ENCODE measurements around the gene SIAH3. TPM values are rescaled to one million over a fixed set of nuclear protein-coding genes. Genes with fewer than 3 reads are reported as not detected.

The SIAH3 gene
- polyA plus RNA-seq, 1 donor (not counting 4 experiments of a cell fraction or from before 2014, with no cell fraction given), result 0.12 TPM

DNA sequence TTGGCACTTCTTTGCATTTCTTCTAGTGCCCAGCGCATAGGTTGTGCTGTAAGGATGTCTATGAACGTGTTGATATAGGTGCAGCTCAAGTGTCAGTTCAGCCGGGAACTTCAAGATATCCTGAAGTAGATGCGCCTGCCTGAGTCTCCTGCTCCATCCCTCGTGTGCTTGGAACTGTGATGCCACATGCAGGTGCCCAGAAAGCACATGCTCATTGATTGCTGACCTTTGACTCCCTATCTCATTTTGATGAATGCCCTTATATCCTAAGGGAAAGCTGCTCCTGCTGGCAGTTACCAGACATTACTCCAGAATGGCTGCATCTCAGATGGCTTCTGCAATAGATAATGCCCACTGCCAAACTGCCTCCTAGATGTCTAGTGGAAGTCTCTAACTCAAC, 108.6 kb downstream of the SIAH3 start:
- FAIRE-seq, result no peak
- dilution Hi-C loops (cut with MboI; ENCODE audit: extremely low pct_ligation_motif_present, low sequenced_read_pairs), result no loop called here

DNA sequence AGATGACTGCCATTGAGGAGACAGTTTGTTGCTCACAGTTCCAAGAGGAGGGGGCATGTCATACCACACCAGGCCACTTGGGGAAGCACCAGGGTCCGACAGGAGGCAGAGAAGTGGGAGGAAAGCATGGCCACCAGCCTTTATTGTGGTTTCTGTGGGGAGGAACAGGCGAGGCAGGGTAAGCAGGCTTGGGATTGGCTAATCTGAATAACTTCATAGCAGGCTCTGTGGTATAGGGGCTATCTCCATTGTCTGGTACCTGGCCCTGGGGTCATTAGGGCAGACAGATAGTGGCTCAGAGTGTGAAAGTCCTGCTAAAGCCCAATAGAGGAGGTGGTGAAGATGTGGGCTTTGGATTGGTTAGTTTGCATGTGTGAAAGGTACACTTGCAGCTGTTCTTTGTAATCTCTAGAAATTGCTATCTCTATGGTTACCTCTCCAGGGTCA, 114.0 kb downstream of the SIAH3 start:
- no peak for FAIRE-seq
- no peak overlapping the region for H3K9ac ChIP-seq (ENCODE audit: control insufficient read depth, extremely low read depth, insufficient read depth, low read length)
- TF ChIP-seq, protein P1, sequence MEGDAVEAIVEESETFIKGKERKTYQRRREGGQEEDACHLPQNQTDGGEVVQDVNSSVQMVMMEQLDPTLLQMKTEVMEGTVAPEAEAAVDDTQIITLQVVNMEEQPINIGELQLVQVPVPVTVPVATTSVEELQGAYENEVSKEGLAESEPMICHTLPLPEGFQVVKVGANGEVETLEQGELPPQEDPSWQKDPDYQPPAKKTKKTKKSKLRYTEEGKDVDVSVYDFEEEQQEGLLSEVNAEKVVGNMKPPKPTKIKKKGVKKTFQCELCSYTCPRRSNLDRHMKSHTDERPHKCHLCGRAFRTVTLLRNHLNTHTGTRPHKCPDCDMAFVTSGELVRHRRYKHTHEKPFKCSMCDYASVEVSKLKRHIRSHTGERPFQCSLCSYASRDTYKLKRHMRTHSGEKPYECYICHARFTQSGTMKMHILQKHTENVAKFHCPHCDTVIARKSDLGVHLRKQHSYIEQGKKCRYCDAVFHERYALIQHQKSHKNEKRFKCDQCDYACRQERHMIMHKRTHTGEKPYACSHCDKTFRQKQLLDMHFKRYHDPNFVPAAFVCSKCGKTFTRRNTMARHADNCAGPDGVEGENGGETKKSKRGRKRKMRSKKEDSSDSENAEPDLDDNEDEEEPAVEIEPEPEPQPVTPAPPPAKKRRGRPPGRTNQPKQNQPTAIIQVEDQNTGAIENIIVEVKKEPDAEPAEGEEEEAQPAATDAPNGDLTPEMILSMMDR (optimal IDR thresholded peaks at IDR 0.05 in 1 of 3, IDR thresholded peaks at IDR 0.05 in 1 of 3, conservative IDR thresholded peaks at IDR 0.05 in 1 of 3; ENCODE audit: extremely low read depth in 1 of 3, insufficient read depth in 2 of 3, low read length in 3 of 3), result peak in 2 of 3 experiments; percentile 16 to 22
- no peak for TF ChIP-seq EZH2 (IDR thresholded peaks at IDR 0.05; ENCODE audit: low read length)
- no peaks in the 10 kb centered on the region for H3K79me2 ChIP-seq (ENCODE audit: control insufficient read depth, insufficient read depth, low read length)
- H3K9me1 ChIP-seq (ENCODE audit: control insufficient read depth, extremely low read depth, insufficient read depth, low read length), result no peaks in the 10 kb centered on the region
- no peaks in the 10 kb centered on the region for H3K9me3 ChIP-seq (ENCODE audit: control insufficient read depth, low read depth, low read length)
- no peaks in the 10 kb centered on the region for H3K36me3 ChIP-seq (ENCODE audit: control insufficient read depth in 2 of 2, extremely low read depth in 1 of 2, insufficient read depth in 2 of 2, low read length in 2 of 2)
- H3K4me2 ChIP-seq (ENCODE audit: control insufficient read depth, extremely low read depth, insufficient read depth, low read depth, low read length), result no peak overlapping the region
- H3K27ac ChIP-seq (ENCODE audit: control insufficient read depth, insufficient read depth, low read length), result no peak overlapping the region
- no peak for DNase-seq (ENCODE audit: low read depth, low spot score)
- H3K4me3 ChIP-seq (ENCODE audit: control insufficient read depth in 2 of 3, extremely low read depth in 1 of 3, insufficient read depth in 2 of 3, low read depth in 1 of 3, low read length in 3 of 3), result no peak overlapping the region
- no peaks in the 10 kb centered on the region for H3K4me1 ChIP-seq (ENCODE audit: control insufficient read depth, extremely low read depth, insufficient read depth, low read length)
- dilution Hi-C loops (cut with MboI; ENCODE audit: extremely low pct_ligation_motif_present, low sequenced_read_pairs), result no loop called here
- H2AFZ ChIP-seq (ENCODE audit: control insufficient read depth, low read length), result no peak overlapping the region
- no peaks in the 10 kb centered on the region for H3K27me3 ChIP-seq (ENCODE audit: control insufficient read depth, extremely low read depth, insufficient read depth, low read length)
- peaks cover 2% of the 10 kb centered on the region for H4K20me1 ChIP-seq (ENCODE audit: control insufficient read depth, extremely low read depth, insufficient read depth, low read length)

More for the DNA sequence above, 108.6 kb downstream of the SIAH3 start:
- no peak for DNase-seq (ENCODE audit: low read depth, low spot score)
- Histone ChIP-seq H3K4me1 (ENCODE audit: control insufficient read depth, extremely low read depth, insufficient read depth, low read length) (no peaks in the 10 kb centered on the region), H3K4me3 (ENCODE audit: control insufficient read depth in 2 of 3, extremely low read depth in 1 of 3, insufficient read depth in 2 of 3, low read depth in 1 of 3, low read length in 3 of 3) (no peak overlapping the region), H3K27ac (ENCODE audit: control insufficient read depth, insufficient read depth, low read length) (no peak overlapping the region), H3K36me3 (ENCODE audit: control insufficient read depth in 2 of 2, extremely low read depth in 1 of 2, insufficient read depth in 2 of 2, low read length in 2 of 2) (no peaks in the 10 kb centered on the region), H3K27me3 (ENCODE audit: control insufficient read depth, extremely low read depth, insufficient read depth, low read length) (peaks cover 3% of the 10 kb centered on the region), H3K79me2 (ENCODE audit: control insufficient read depth, insufficient read depth, low read length) (no peaks in the 10 kb centered on the region), H3K9me3 (ENCODE audit: control insufficient read depth, low read depth, low read length) (no peaks in the 10 kb centered on the region), H4K20me1 (ENCODE audit: control insufficient read depth, extremely low read depth, insufficient read depth, low read length) (no peaks in the 10 kb centered on the region), H2AFZ (ENCODE audit: control insufficient read depth, low read length) (no peak overlapping the region), H3K9me1 (ENCODE audit: control insufficient read depth, extremely low read depth, insufficient read depth, low read length) (no peaks in the 10 kb centered on the region), H3K4me2 (ENCODE audit: control insufficient read depth, extremely low read depth, insufficient read depth, low read depth, low read length) (no peak overlapping the region), H3K9ac (ENCODE audit: control insufficient read depth, extremely low read depth, insufficient read depth, low read length) (no peak overlapping the region)
- TF ChIP-seq EZH2 (IDR thresholded peaks at IDR 0.05; ENCODE audit: low read length), result no peak
- TF ChIP-seq, protein P1 (optimal IDR thresholded peaks at IDR 0.05 in 1 of 3, IDR thresholded peaks at IDR 0.05 in 1 of 3, conservative IDR thresholded peaks at IDR 0.05 in 1 of 3; ENCODE audit: extremely low read depth in 1 of 3, insufficient read depth in 2 of 3, low read length in 3 of 3), result no peak
